Measurements from ENCODE around the gene FGF14. TPM values are rescaled to one million over a fixed set of nuclear protein-coding genes. Genes with fewer than 3 reads are reported as not detected.

Gene FGF14
- total RNA-seq, 2 donors from 2014 or later, result under 0.01 to 0.28 TPM

DNA sequence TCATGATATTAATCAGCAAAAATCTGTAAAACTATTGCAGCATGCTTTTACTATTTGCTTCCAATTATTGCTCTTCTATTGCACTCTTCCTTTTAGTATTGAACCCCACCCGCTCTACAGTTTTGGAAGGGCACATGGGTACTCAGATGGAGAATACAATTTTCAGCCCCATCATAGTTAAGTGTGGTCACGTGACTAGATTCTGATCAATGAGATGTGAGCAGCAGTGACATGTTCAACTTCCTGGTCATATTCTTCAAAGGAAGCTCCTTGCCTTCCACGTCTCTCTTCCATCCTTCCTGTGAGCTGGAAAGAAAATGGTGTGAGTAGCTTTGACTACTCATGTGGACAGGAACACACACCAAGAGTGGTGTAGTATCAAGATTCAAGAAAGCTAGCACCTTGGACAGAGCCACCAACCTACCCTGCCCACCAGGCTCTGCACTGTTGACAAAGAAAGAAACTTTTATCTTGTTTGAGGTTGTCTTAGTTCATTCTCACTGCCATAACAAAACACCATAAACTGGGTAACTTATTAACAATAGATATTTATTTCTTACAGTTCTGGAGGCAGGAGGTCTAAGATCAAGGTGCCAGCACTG is 3.8 kb upstream of the FGF14 start:
- Histone ChIP-seq H3K36me3 (no peaks in the 10 kb centered on the region), H3K9me3 (no peaks in the 10 kb centered on the region), H3K27me3 (replicated peaks; ENCODE audit: insufficient read depth) (no peaks in the 10 kb centered on the region), H3K27ac (no peak overlapping the region), H3K4me3 (no peak overlapping the region), H3K4me1 (replicated peaks) (no peaks in the 10 kb centered on the region)
- WGBS, result 57% methylated on average over 3 of the region's 3 CpGs
- TF ChIP-seq POLR2A (IDR thresholded peaks at IDR 0.05), result no peak
- TF ChIP-seq POLR2AphosphoS5 (IDR thresholded peaks at IDR 0.05), result no peak
- TF ChIP-seq, protein P1, sequence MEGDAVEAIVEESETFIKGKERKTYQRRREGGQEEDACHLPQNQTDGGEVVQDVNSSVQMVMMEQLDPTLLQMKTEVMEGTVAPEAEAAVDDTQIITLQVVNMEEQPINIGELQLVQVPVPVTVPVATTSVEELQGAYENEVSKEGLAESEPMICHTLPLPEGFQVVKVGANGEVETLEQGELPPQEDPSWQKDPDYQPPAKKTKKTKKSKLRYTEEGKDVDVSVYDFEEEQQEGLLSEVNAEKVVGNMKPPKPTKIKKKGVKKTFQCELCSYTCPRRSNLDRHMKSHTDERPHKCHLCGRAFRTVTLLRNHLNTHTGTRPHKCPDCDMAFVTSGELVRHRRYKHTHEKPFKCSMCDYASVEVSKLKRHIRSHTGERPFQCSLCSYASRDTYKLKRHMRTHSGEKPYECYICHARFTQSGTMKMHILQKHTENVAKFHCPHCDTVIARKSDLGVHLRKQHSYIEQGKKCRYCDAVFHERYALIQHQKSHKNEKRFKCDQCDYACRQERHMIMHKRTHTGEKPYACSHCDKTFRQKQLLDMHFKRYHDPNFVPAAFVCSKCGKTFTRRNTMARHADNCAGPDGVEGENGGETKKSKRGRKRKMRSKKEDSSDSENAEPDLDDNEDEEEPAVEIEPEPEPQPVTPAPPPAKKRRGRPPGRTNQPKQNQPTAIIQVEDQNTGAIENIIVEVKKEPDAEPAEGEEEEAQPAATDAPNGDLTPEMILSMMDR (IDR thresholded peaks at IDR 0.05), result no peak
- no peak for DNase-seq (ENCODE audit: low spot score)
- intact Hi-C loops (cut with DNase I), result no loop called here

DNA sequence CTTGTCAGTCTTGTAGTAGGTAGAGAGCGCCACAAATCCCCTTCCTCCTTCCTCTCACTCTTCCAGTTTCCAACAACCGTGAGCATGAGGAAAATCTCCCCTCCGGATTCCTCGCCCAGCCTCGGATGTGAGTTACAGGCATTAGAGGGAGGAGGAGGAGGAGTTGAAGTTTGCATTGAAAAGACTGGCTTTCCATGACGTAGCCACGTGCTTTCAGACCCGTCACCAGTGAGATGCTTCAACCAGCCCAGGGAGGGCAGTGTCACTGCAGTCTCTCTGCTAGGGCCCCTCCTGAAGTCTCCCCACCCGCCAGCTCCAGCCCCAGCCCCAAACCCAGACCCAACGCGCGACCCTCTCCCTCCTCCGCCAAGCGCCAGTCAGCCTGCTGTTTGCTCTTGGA is 442 bp upstream of the FGF14 start:
- TF ChIP-seq POLR2A (IDR thresholded peaks at IDR 0.05) (no peak), POLR2AphosphoS5 (IDR thresholded peaks at IDR 0.05) (no peak)
- TF ChIP-seq, protein P1 (IDR thresholded peaks at IDR 0.05), result no peak
- Histone ChIP-seq H3K27me3 (replicated peaks; ENCODE audit: insufficient read depth) (peaks cover 10% of the 10 kb centered on the region), H3K36me3 (no peaks in the 10 kb centered on the region), H3K4me3 (no peak overlapping the region), H3K27ac (no peak overlapping the region), H3K4me1 (replicated peaks) (no peaks in the 10 kb centered on the region), H3K9me3 (no peaks in the 10 kb centered on the region)
- no peak for DNase-seq (ENCODE audit: low spot score)
- 4% methylated on average over 14 of the region's 14 CpGs for WGBS
- intact Hi-C loops (cut with DNase I), result no loop called here

DNA sequence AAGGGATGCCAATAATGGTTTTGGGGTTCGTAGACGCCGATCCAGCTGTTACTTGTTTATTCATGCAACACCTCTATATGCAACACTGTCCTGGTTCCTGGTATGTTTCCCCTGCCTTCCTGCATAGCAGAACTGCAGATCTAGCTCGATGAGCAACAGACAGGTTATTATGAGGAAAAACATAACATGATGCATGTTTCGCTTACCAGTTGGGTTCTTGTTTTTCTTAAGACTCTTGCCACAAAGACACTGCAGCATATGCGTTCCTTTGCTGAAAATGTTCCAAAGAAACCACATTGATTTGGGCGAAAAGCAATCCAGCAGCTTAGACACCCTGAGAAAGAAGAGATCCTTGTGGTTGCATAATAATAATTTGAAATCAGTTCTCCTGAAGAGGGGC is 583 bp downstream of the FGF14 start:
- no peak overlapping the region for H3K27ac ChIP-seq
- H3K27me3 ChIP-seq (replicated peaks; ENCODE audit: insufficient read depth), result peaks cover 10% of the 10 kb centered on the region
- TF ChIP-seq POLR2AphosphoS5 (IDR thresholded peaks at IDR 0.05) (no peak), POLR2A (IDR thresholded peaks at IDR 0.05) (no peak)
- TF ChIP-seq, protein P1 (IDR thresholded peaks at IDR 0.05), result no peak
- DNase-seq (ENCODE audit: low spot score), result no peak
- no peaks in the 10 kb centered on the region for H3K9me3 ChIP-seq
- WGBS, result 18% methylated on average over 7 of the region's 7 CpGs
- intact Hi-C loops (cut with DNase I), result no loop called here
- no peak overlapping the region for H3K4me3 ChIP-seq
- no peaks in the 10 kb centered on the region for H3K4me1 ChIP-seq (replicated peaks)
- H3K36me3 ChIP-seq, result no peaks in the 10 kb centered on the region

DNA sequence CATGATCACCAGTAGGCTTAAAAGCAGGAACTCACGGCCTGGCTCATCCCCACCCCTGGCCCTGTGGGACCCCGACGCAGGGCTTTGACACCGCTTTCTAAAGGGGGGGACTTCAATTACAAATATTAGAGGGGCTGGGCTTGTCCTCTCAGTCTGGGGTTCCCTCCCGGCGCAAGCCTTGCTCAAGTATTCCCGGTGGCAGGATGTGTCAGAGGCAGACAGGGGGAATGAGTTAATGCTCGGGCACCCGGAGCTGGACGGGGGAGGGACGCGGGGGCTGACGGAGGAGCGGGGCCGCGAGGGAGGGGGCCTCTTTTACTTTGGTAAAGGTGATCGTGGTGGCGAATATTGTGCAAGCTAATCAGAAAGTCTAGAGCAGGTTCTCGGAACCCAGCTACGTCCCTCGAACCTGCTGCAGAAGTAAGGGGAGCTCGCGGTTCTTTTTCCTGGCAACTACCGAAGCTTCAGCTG is 1.1 kb downstream of the FGF14 start:
- TF ChIP-seq POLR2A (IDR thresholded peaks at IDR 0.05), result no peak
- no peak for TF ChIP-seq POLR2AphosphoS5 (IDR thresholded peaks at IDR 0.05)
- TF ChIP-seq, protein P1 (IDR thresholded peaks at IDR 0.05), result no peak
- no peak for DNase-seq (ENCODE audit: low spot score)
- Histone ChIP-seq H3K36me3 (no peaks in the 10 kb centered on the region), H3K4me3 (peak overlapping the region; percentile 4 to 22), H3K27me3 (replicated peaks; ENCODE audit: insufficient read depth) (peaks cover 10% of the 10 kb centered on the region), H3K9me3 (no peaks in the 10 kb centered on the region), H3K4me1 (replicated peaks) (no peaks in the 10 kb centered on the region), H3K27ac (no peak overlapping the region)
- intact Hi-C loops (cut with DNase I), result no loop called here
- WGBS, result 1% methylated on average over 24 of the region's 24 CpGs
